ENCODE data around the gene HOOK2.

DNA sequence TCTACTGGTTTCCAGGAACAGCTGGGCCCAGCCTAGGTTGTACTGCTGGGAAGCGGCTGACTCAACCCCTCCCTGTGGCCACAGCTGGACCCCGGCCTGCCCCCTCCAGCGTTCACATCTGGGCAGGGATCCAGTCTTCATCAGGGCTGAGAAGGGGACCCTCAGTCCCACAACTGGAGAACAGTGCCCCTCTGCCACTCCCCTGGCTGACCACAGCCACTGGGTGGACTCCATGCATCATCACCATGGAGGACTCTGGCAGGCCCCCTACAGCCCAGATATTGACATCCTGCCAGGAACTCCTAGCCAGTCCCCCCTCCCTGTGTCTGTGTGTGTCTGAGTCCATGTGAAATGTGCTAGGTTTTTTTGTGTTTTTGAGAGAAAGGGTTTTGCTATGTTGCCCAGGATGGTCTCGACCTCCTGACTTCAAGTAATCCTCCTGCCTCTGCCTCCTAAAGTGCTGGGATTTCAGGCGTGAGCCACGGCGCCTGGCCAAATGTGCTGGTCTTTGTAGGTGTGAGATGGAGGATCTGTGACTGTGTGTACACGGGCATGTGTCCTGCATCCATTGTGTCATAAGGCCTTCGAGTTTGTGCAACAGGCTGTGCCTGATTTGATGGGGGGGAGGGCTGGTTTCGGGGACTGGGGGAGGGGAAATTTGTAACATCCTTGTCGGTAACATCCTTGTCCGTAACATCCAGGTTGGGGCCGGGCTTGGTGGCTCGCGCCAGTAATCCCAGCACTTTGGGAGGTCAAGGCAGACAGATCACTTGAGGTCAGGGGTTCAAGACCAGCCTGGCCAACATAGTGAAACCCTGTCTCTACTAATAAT is 4.0 kb upstream of the HOOK2 start:
- TF ChIP-seq ZFP36 (IDR thresholded peaks at IDR 0.05; ENCODE audit: borderline replicate concordance, low read depth, low read length, partially characterized antibody), result no peak
- no peak for TF ChIP-seq SUZ12 (IDR thresholded peaks at IDR 0.05; ENCODE audit: low read depth, low read length)
- TF ChIP-seq TBL1XR1 (IDR thresholded peaks at IDR 0.05; ENCODE audit: borderline replicate concordance, low read length, partially characterized antibody), result no peak
- TF ChIP-seq EHMT2 (IDR thresholded peaks at IDR 0.05; ENCODE audit: borderline replicate concordance, low read depth, low read length), result no peak
- TF ChIP-seq, protein P1, sequence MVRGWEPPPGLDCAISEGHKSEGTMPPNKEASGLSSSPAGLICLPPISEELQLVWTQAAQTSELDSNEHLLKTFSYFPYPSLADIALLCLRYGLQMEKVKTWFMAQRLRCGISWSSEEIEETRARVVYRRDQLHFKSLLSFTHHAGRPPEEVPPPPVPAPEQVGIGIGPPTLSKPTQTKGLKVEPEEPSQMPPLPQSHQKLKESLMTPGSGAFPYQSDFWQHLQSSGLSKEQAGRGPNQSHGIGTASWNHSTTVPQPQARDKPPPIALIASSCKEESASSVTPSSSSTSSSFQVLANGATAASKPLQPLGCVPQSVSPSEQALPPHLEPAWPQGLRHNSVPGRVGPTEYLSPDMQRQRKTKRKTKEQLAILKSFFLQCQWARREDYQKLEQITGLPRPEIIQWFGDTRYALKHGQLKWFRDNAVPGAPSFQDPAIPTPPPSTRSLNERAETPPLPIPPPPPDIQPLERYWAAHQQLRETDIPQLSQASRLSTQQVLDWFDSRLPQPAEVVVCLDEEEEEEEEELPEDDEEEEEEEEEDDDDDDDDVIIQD (CRISPR knock-in tag; IDR thresholded peaks at IDR 0.05; ENCODE audit: low read depth), result no peak
- no peak for TF ChIP-seq SP2 (CRISPR knock-in tag; IDR thresholded peaks at IDR 0.05)
- TF ChIP-seq KDM5B (CRISPR knock-in tag; IDR thresholded peaks at IDR 0.05; ENCODE audit: borderline replicate concordance), result no peak
- peak; percentile 41; the same call in 1 of the 2 replicates for TF ChIP-seq CEBPB (IDR thresholded peaks at IDR 0.05; ENCODE audit: borderline replicate concordance, low read depth, low read length)
- no peak for TF ChIP-seq NCOR1 (IDR thresholded peaks at IDR 0.05; ENCODE audit: borderline replicate concordance, low read length)
- TF ChIP-seq ZNF577 (CRISPR knock-in tag; IDR thresholded peaks at IDR 0.05; ENCODE audit: borderline replicate concordance, low read depth), result no peak
- TF ChIP-seq, protein P2, sequence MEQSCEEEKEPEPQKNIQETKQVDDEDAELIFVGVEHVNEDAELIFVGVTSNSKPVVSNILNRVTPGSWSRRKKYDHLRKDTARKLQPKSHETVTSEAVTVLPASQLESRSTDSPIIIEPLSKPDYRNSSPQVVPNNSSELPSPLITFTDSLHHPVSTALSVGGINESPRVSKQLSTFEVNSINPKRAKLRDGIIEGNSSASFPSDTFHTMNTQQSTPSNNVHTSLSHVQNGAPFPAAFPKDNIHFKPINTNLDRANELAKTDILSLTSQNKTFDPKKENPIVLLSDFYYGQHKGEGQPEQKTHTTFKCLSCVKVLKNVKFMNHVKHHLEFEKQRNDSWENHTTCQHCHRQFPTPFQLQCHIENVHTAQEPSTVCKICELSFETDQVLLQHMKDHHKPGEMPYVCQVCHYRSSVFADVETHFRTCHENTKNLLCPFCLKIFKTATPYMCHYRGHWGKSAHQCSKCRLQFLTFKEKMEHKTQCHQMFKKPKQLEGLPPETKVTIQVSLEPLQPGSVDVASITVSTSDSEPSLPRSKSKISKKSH (CRISPR knock-in tag; IDR thresholded peaks at IDR 0.05; ENCODE audit: borderline replicate concordance), result no peak
- no peak for TF ChIP-seq POLR2A (IDR thresholded peaks at IDR 0.05; ENCODE audit: insufficient read depth in 1 of 2, low read depth in 2 of 2, low read length in 2 of 2)
- no peak for TF ChIP-seq POLR2AphosphoS5 (IDR thresholded peaks at IDR 0.05; ENCODE audit: low read depth, low read length)
- TF ChIP-seq SAFB2 (CRISPR knock-in tag; IDR thresholded peaks at IDR 0.05; ENCODE audit: borderline replicate concordance, low read depth), result no peak

All from HepG2 (cell line).